ENCODE measurements around the gene RAB23.

The RAB23 gene

DNA sequence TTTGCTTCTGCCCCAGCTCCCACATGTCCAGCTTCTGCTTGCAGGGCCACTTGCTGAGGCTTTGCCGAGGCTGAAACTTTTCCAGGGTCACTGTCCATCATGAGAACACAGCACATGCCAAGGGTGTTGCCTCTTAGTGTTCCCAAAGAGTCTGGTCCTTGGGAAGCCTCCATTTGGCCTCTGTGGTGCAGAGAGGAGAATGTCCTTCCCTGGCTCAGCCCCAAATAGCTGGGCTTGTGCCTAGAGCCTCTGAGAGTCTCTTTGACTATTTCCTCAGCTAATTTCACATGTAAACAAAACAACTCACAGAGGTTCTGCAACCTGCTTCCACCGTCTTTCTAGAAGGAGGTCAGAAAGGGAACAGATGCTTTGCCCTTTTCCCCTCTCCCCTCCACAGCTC is 40.4 kb upstream of the RAB23 start:
- ChIA-PET POLR2A (ENCODE audit: low non-redundant PET) (no interaction called here), CTCF (no interaction called here)
- TF ChIP-seq, protein P1, sequence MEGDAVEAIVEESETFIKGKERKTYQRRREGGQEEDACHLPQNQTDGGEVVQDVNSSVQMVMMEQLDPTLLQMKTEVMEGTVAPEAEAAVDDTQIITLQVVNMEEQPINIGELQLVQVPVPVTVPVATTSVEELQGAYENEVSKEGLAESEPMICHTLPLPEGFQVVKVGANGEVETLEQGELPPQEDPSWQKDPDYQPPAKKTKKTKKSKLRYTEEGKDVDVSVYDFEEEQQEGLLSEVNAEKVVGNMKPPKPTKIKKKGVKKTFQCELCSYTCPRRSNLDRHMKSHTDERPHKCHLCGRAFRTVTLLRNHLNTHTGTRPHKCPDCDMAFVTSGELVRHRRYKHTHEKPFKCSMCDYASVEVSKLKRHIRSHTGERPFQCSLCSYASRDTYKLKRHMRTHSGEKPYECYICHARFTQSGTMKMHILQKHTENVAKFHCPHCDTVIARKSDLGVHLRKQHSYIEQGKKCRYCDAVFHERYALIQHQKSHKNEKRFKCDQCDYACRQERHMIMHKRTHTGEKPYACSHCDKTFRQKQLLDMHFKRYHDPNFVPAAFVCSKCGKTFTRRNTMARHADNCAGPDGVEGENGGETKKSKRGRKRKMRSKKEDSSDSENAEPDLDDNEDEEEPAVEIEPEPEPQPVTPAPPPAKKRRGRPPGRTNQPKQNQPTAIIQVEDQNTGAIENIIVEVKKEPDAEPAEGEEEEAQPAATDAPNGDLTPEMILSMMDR (conservative IDR thresholded peaks at IDR 0.05; ENCODE audit: low read depth), result no peak
- no peak for DNase-seq (ENCODE audit: low spot score)
- H3K27ac ChIP-seq, result no peak overlapping the region

DNA sequence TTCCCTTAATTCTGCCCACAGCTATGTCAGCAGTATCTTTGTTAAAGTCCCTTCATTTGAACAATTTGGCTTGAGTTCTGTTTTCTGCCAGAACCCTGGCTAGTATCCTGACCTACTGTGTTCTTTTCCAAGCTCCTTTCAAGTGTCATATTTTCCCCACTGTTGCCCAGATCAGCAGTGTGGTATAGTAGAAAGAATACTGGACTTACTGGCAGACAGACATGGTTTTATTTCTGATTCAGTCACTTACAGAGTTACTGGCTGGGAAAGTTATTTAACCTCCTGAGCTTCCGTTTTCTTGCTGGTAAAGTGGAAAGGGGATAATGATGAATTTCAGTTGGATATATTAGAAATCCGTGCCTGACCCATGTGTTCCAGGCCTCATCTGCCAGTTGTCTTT is 39.8 kb upstream of the RAB23 start:
- TF ChIP-seq, protein P1 (conservative IDR thresholded peaks at IDR 0.05; ENCODE audit: low read depth), result no peak
- POLR2A ChIA-PET (ENCODE audit: low non-redundant PET), result no interaction called here
- no peak overlapping the region for H3K27ac ChIP-seq
- no peak for DNase-seq (ENCODE audit: low spot score)
- CTCF ChIA-PET, result no interaction called here

DNA sequence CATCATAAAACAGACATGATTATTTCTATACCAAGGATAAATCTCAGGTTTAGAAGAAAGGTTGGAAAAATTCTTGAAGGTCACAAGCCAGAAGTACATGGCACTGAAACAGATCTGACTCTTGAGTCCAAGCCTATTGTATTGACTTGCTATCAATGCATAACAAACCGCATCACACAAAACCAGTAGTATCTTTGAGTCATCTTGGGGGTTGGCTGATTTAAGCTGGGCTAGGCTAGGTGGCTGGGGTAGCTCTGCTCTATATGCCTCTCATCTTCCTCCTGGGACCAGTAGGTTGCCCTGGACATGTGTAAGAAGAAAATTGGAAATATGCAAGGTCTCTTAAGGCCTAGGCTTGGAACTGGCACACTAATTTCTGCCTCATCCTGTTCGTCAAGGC is 37.0 kb upstream of the RAB23 start:
- CTCF ChIA-PET, result no interaction called here
- DNase-seq (ENCODE audit: low spot score), result no peak
- H3K27ac ChIP-seq, result no peak overlapping the region
- TF ChIP-seq, protein P1 (conservative IDR thresholded peaks at IDR 0.05; ENCODE audit: low read depth), result no peak
- POLR2A ChIA-PET (ENCODE audit: low non-redundant PET), result no interaction called here

DNA sequence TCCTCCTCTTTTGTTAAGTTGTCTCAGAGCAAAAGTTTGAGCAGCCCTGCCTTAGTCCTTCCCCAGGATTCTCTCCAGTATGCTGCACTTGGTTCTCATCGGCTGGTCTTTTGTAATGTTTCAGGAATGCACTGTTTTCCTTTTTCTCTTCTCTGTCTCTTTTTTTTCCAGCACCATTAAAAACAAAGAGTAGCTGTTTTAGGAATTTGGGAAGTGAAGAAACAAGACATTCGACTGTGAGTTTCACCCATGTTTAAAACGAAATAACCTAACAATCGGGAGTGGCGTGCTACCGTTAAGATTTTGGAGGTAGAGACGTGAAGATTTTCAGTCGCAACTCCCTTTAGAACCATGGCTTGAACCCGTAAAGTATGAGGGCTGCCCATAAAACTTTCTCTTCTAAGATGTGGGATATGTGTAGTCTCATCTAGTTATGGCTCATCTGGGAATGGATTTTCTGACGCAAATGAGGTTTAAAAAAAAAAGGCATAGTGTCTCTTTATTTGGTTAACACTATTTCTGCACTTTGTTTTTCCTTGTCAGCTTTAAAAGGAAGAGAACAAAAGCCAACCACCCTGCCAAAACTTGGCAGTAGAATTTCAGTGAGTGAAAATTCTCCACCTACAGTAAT is 35.9 kb upstream of the RAB23 start:
- ChIA-PET POLR2A (ENCODE audit: low non-redundant PET) (no interaction called here), CTCF (no interaction called here)
- TF ChIP-seq, protein P1 (conservative IDR thresholded peaks at IDR 0.05; ENCODE audit: low read depth), result no peak
- H3K27ac ChIP-seq, result no peak overlapping the region
- DNase-seq (ENCODE audit: low spot score), result no peak

DNA sequence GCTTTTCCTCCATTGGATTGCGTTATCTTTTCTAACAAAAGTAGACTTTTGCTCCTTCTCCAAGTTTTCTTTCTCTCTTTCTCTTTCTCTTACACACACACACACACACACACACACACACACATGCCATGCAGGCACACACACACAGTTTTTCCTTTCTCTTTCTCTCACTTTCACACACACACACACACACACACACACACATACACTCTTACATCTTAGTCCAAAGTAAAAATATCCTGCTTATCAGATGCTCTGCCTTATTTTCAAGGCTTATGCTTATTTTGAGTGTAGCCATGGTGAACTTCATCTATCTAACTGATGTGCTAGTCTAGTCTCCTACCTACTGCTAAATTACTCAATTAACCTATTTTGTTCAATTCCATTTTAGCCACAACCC is 34.4 kb upstream of the RAB23 start:
- TF ChIP-seq, protein P1 (conservative IDR thresholded peaks at IDR 0.05; ENCODE audit: low read depth), result no peak
- POLR2A ChIA-PET (ENCODE audit: low non-redundant PET), result no interaction called here
- CTCF ChIA-PET, result no interaction called here
- no peak for DNase-seq (ENCODE audit: low spot score)
- H3K27ac ChIP-seq, result no peak overlapping the region

DNA sequence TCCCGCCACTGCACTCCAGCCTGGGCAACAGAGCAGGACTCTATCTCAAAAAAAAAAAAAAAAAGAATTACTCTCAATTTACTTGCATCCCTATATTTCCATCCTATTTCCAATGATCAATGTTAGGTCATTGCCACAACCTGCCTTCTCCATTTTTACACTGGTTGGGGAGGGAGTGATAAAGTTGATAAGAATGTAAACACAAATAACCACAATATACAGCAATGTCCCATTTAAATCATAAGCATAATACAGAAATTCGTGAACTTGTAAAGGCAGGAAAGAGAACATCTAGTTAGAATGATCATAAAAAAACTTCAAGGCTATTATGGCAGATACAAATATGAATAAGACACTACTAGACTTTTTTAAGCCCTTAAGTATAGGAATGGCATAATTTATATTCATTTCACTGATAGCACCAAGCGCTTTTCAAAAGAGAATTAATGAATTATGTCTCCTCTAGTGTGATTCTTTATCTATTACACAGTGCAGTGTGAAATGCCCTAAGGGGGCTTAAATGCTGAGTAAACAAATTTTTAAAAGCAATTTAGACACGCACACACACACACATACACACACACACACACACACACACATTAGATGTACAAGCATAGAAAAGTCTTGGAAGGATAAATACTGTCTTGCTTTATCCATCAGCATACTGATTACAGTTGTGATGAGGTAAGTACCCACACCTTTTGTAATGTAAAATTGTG is 33.5 kb upstream of the RAB23 start:
- no peak for DNase-seq (ENCODE audit: low spot score)
- ChIA-PET POLR2A (ENCODE audit: low non-redundant PET) (no interaction called here), CTCF (no interaction called here)
- TF ChIP-seq, protein P1 (conservative IDR thresholded peaks at IDR 0.05; ENCODE audit: low read depth), result no peak
- H3K27ac ChIP-seq, result no peak overlapping the region
